WTC11 (cell line): ENCODE data around the gene CGRRF1.

ENCODE experiments used
- CTCF ChIP-seq: fragments of 200-600 bp; IDR thresholded peaks from 2 replicates; pipeline ENCODE4 v1.8.0; 2022; ENCODE audit warnings: antibody characterized with exemption
- FOXJ3 ChIP-seq: sonication (generic); formaldehyde crosslinking; IDR thresholded peaks from 2 replicates; pipeline ENCODE4 v1.9.0; 2021; ENCODE audit warnings: missing genetic modification reagents, mild to moderate bottlenecking, borderline replicate concordance
- MAX ChIP-seq: sonication (generic); formaldehyde crosslinking; IDR thresholded peaks from 2 replicates; pipeline ENCODE4 v1.8.0; 2022; ENCODE audit warnings: mild to moderate bottlenecking, missing genetic modification reagents
- ZNF232 ChIP-seq: sonication (generic); formaldehyde crosslinking; IDR thresholded peaks from 2 replicates; pipeline ENCODE4 v1.8.0; 2022; ENCODE audit warnings: mild to moderate bottlenecking, missing genetic modification reagents

GRCh38 chr14:54570631-54571415 is 61.1 kb downstream of the CGRRF1 start:
- no peak for TF ChIP-seq MAX (CRISPR knock-in tag)
- no peak for TF ChIP-seq FOXJ3 (CRISPR knock-in tag)
- no peak for TF ChIP-seq ZNF232 (CRISPR knock-in tag)
- TF ChIP-seq CTCF = no peak
